Activated naive CD8-positive, alpha-beta T cell treated with anti-CD3 and anti-CD28 coated beads, Interleukin-2, amount 50 U/mL, for 24 hours (primary cell): ENCODE measurements around the gene UBE2R2.
A peak's percentile ranks its signal among the peaks of the same experiment; 100 is the strongest.
"Not testable (repeated sequence)": the region's sequence is repeated elsewhere in the genome, so short reads cannot be mapped to it uniquely, and the experiment has no call there.

Experiments used
- ATAC-seq: fragments of 150-1000 bp; cut with Tn5 transposase; one replicate; pipeline ENCODE4 v1.10.0; 2021
- DNase-seq: peaks from one replicate; pipeline ENCODE4 v3.0.0; 2021
- H3K27ac Mint-ChIP-seq: one replicate; pipeline ENCODE4 v1.8.0; 2021; ENCODE audit warnings: mild to moderate bottlenecking, mixed read lengths
- H3K27me3 Mint-ChIP-seq: one replicate; pipeline ENCODE4 v1.8.0; 2021; ENCODE audit warnings: mixed read lengths
- H3K36me3 Mint-ChIP-seq: one replicate; pipeline ENCODE4 v1.8.0; 2021; ENCODE audit warnings: low read depth, mixed read lengths
- H3K4me1 Mint-ChIP-seq: one replicate; pipeline ENCODE4 v1.8.0; 2021; ENCODE audit warnings: mixed read lengths
- H3K4me3 Mint-ChIP-seq: one replicate; pipeline ENCODE4 v1.8.0; 2021; ENCODE audit warnings: mild to moderate bottlenecking, moderate library complexity, mixed read lengths
- H3K9me3 Mint-ChIP-seq: one replicate; pipeline ENCODE4 v1.8.0; 2021; ENCODE audit warnings: mixed read lengths

UBE2R2 gene, protein sequence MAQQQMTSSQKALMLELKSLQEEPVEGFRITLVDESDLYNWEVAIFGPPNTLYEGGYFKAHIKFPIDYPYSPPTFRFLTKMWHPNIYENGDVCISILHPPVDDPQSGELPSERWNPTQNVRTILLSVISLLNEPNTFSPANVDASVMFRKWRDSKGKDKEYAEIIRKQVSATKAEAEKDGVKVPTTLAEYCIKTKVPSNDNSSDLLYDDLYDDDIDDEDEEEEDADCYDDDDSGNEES

GRCh38 chr9:33816327-33817252 lies at the start of gene UBE2R2:
Gene UBE2R2 (plus strand): TSS chr9:33817160. CDS start chr9:33817758, 598 bp downstream.
- Mint-ChIP-seq H3K27me3 (peaks cover 3% of the 10 kb centered on the region), H3K9me3 (no peaks in the 10 kb centered on the region), H3K27ac (peak within 1 kb of the TSS; percentile 92), H3K4me1 (peaks cover 58% of the 10 kb centered on the region), H3K4me3 (peak within 1 kb of the TSS; percentile 97), H3K36me3 (peaks cover 19% of the 10 kb centered on the region)
- peak; percentile 90 for ATAC-seq
- peak; percentile 92 for DNase-seq

DNA sequence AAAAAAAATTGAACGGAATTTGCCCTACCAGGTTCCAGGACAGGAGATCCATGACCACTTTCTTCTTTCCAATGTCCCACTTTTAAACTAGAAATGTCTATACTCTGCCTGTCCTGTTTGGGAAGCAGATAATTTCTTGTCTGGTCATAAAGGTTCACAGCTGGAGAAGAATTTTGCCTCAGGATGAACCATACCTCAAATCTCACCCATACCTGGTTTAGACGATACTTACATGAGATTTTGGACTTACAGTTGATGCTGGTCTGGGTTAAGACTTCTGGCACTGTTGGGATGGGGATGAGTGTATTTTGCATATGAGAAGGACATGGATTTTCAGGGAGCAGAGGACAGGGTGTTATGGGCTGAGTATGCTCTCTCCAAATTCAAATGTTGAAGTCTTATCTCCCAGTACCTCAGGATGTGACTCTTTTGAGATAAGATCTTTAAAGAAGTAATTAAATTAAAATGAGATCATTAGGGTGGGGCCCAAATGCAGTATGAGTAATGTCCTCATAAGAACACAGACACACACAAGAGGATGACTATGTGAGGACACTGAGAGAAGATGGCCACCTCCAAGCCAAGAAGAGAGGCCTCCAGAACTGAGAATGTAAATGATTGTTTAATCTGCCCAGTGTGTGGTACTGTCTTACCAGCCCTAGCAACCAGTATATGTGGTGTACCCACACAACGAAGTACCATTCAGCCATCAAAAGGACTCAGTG lies 46.6 kb upstream of the UBE2R2 start:
- peak; percentile 65 for ATAC-seq

GRCh38 chr9:33773135-33773534 lies 43.8 kb upstream of the UBE2R2 start:
- H3K4me1 Mint-ChIP-seq, H3K27ac Mint-ChIP-seq, DNase-seq, H3K27me3 Mint-ChIP-seq, ATAC-seq, H3K36me3 Mint-ChIP-seq, H3K9me3 Mint-ChIP-seq, H3K4me3 Mint-ChIP-seq: not testable (repeated sequence)

More for the DNA sequence above, 46.6 kb upstream of the UBE2R2 start:
- H3K36me3 Mint-ChIP-seq, H3K4me1 Mint-ChIP-seq, H3K9me3 Mint-ChIP-seq, H3K27ac Mint-ChIP-seq, DNase-seq, H3K4me3 Mint-ChIP-seq, H3K27me3 Mint-ChIP-seq: not testable (repeated sequence)

- H3K4me1 Mint-ChIP-seq, H3K9me3 Mint-ChIP-seq, H3K36me3 Mint-ChIP-seq, ATAC-seq, H3K4me3 Mint-ChIP-seq, H3K27ac Mint-ChIP-seq, H3K27me3 Mint-ChIP-seq, DNase-seq: not testable (repeated sequence)
Observed at GRCh38 chr9:33774074-33774659, 42.8 kb upstream of the UBE2R2 start.

- Mint-ChIP-seq H3K4me3 (no peak overlapping the region), H3K27me3 (peaks cover 5% of the 10 kb centered on the region), H3K27ac (no peak overlapping the region), H3K4me1 (peaks cover 3% of the 10 kb centered on the region), H3K36me3 (no peaks in the 10 kb centered on the region), H3K9me3 (no peaks in the 10 kb centered on the region)
- ATAC-seq (no peak), DNase-seq (no peak)
Observed at GRCh38 chr9:33776578-33776977, 40.4 kb upstream of the UBE2R2 start.

- Mint-ChIP-seq H3K9me3 (no peaks in the 10 kb centered on the region), H3K27me3 (peaks cover 10% of the 10 kb centered on the region), H3K4me3 (no peak overlapping the region), H3K27ac (no peak overlapping the region), H3K36me3 (no peaks in the 10 kb centered on the region), H3K4me1 (peaks cover 3% of the 10 kb centered on the region)
- DNase-seq = peak; percentile 43
- peak; percentile 79 for ATAC-seq
Observed at GRCh38 chr9:33778700-33779351, 38.1 kb upstream of the UBE2R2 start.

GRCh38 chr9:33780276-33780675 lies 36.7 kb upstream of the UBE2R2 start:
- ATAC-seq (no peak), DNase-seq (no peak)
- Mint-ChIP-seq H3K4me1 (peaks cover 3% of the 10 kb centered on the region), H3K36me3 (no peaks in the 10 kb centered on the region), H3K27ac (no peak overlapping the region), H3K9me3 (no peaks in the 10 kb centered on the region), H3K27me3 (peaks cover 10% of the 10 kb centered on the region), H3K4me3 (no peak overlapping the region)

- Mint-ChIP-seq H3K9me3 (no peaks in the 10 kb centered on the region), H3K4me1 (peaks cover 5% of the 10 kb centered on the region), H3K27ac (no peak overlapping the region), H3K36me3 (no peaks in the 10 kb centered on the region), H3K27me3 (peaks cover 13% of the 10 kb centered on the region), H3K4me3 (no peak overlapping the region)
- ATAC-seq (no peak), DNase-seq (no peak)
Observed at GRCh38 chr9:33781736-33782135, 35.2 kb upstream of the UBE2R2 start.

- peaks cover 13% of the 10 kb centered on the region for H3K27me3 Mint-ChIP-seq
- H3K4me3 Mint-ChIP-seq = no peak overlapping the region
- H3K9me3 Mint-ChIP-seq = no peaks in the 10 kb centered on the region
- DNase-seq = no peak
- no peak for ATAC-seq
- no peaks in the 10 kb centered on the region for H3K36me3 Mint-ChIP-seq
- H3K27ac Mint-ChIP-seq = no peak overlapping the region
- H3K4me1 Mint-ChIP-seq = peaks cover 5% of the 10 kb centered on the region
Observed at GRCh38 chr9:33782395-33783152, 34.4 kb upstream of the UBE2R2 start.

DNA sequence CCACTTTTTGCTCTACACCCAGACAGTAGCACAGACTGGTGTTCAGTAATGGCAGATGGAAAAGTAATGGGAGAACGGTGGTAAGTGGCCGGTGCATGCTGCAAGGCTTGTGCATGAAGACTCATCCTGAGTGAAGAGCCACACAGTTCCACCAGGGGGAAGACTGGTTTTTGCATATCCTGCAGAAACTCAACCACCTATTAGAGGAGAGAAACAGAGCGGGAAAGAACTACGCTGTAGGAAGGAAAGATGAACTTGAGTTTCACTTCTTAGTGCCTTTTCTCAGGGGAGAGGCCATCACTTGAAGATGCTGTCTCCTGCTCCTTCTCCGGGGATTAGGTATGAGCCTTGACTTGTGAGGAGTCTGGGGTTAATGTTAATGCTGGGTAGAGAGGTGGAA lies 31.0 kb upstream of the UBE2R2 start:
- Mint-ChIP-seq H3K9me3 (no peaks in the 10 kb centered on the region), H3K27ac (no peak overlapping the region), H3K27me3 (peaks cover 9% of the 10 kb centered on the region), H3K4me3 (no peak overlapping the region), H3K36me3 (no peaks in the 10 kb centered on the region), H3K4me1 (peaks cover 2% of the 10 kb centered on the region)
- DNase-seq (no peak), ATAC-seq (no peak)

DNA sequence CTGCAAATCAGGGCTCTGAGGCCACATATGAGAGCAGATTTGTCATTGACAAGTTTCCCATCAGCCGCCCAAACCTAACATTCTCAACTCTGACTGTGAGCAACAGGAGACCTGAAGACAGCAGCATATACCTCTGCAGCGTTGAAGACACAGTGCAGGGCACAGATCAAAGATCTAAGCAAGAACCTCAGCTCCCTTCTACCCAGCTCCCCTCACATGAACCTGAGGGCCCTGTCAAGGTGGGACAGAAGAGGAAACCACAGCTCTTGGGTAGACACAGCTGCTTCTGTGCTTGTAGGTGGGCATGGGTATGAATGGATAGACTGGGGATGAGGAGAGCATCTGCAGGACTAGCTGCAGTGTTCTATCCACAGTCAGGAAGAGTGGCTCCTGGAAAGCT lies 30.3 kb upstream of the UBE2R2 start:
- Mint-ChIP-seq H3K36me3 (no peaks in the 10 kb centered on the region), H3K4me1 (peaks cover 2% of the 10 kb centered on the region), H3K27ac (no peak overlapping the region), H3K9me3 (no peaks in the 10 kb centered on the region), H3K4me3 (no peak overlapping the region), H3K27me3 (peaks cover 12% of the 10 kb centered on the region)
- ATAC-seq (no peak), DNase-seq (no peak)

DNA sequence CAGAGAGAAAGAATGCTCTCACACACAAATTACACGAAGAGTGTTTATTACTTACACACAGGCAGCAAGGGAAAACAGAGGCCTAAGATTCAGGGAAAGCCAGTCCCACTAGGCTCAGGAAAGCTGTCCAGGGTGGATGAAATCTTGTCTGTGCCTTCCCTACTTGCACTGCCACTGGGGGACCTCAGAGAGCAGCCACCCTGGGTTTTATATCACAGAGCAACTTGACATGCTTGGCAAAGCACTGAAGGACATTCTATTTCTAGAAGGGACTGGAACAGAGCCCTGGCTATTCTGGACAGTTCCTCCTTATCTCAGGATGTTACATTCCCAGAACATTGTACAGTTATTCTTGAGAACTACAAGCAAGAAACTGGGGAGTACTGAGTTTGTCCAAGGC lies 29.1 kb upstream of the UBE2R2 start:
- H3K36me3 Mint-ChIP-seq = no peaks in the 10 kb centered on the region
- no peaks in the 10 kb centered on the region for H3K9me3 Mint-ChIP-seq
- ATAC-seq = no peak
- H3K4me3 Mint-ChIP-seq = no peak overlapping the region
- no peak for DNase-seq
- H3K4me1 Mint-ChIP-seq = peaks cover 2% of the 10 kb centered on the region
- H3K27ac Mint-ChIP-seq = no peak overlapping the region
- peaks cover 12% of the 10 kb centered on the region for H3K27me3 Mint-ChIP-seq

DNA sequence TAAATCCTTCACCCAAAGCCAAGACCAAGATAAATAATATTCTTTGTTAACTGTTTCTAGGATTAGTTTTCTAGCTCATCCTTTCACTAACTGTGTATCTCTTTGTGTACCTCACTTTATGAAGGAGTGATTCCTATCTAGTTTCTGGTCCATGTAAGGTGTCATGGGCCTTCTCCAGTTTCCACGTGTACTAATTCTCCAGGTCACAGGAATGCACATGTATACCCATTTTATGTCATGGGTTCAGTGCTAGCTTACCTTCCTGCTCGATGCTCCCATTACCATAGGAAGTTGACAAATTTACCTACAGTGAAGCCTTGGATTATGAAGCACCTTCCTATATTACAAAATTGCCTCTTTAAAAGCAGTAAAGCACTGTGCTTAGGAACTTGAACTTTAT lies 27.5 kb upstream of the UBE2R2 start:
- H3K27me3 Mint-ChIP-seq, H3K4me3 Mint-ChIP-seq, H3K9me3 Mint-ChIP-seq, DNase-seq, ATAC-seq, H3K27ac Mint-ChIP-seq, H3K36me3 Mint-ChIP-seq, H3K4me1 Mint-ChIP-seq: not testable (repeated sequence)
